HEK293 (cell line): ENCODE results near the gene ROBO4.
A peak's percentile ranks its signal among the peaks of the same experiment; 100 is the strongest.

Source experiments
- CTCF ChIA-PET: fragments of 350-600 bp; formaldehyde crosslinking; extraction: SDS; loops from one replicate; lab custom pipeline; 2021; ENCODE audit warnings: antibody characterized with exemption; lab: Yijun Ruan, JAX
- POLR2A ChIA-PET: fragments of 300-600 bp; formaldehyde crosslinking; extraction: SDS; loops from one replicate; lab custom pipeline; 2020; ENCODE audit warnings: antibody characterized with exemption, inconsistent platforms; lab: Yijun Ruan, JAX
- H3K27ac ChIP-seq: fragments of 200-500 bp; sonication (Bioruptor generic); 2 replicates; pipeline ENCODE4 v1.5.1; 2014; ENCODE audit warnings: low read depth, low read length, control low read depth, inconsistent platforms; ENCODE audit errors: extremely low read depth
- H3K36me3 ChIP-seq, 2 experiments: fragments of 200-500 bp in 1 of 2; sonication (Bioruptor generic) in 1 of 2; 1 replicate in 1 of 2; 2 replicates in 1 of 2; pipeline ENCODE4 v1.5.1; 2014 to 2017; ENCODE audit warnings: inconsistent platforms in 2 of 2, low read length in 2 of 2; ENCODE audit not compliant: control insufficient read depth in 2 of 2, insufficient read depth in 1 of 2
- H3K4me1 ChIP-seq: fragments of 200-500 bp; sonication (Bioruptor generic); 2 replicates; pipeline ENCODE4 v1.5.1; 2014; ENCODE audit warnings: mild to moderate bottlenecking, low read length, inconsistent platforms; ENCODE audit not compliant: control insufficient read depth, insufficient read depth
- H3K4me3 ChIP-seq: 2 replicates; pipeline ENCODE4 v1.5.1; 2011; ENCODE audit warnings: low read depth, mild to moderate bottlenecking, control low read depth, low read length, moderate library complexity
- H3K9me3 ChIP-seq: fragments of 200-500 bp; sonication (Bioruptor generic); 2 replicates; pipeline ENCODE4 v1.5.1; 2014; ENCODE audit warnings: low read depth, low read length, inconsistent platforms; ENCODE audit not compliant: control insufficient read depth, insufficient read depth
- AEBP2 ChIP-seq: fragments of 450-650 bp; formaldehyde crosslinking; IDR thresholded peaks from 2 replicates; pipeline ENCODE4 v1.5.1; 2016; ENCODE audit warnings: missing biosample characterization, missing genetic modification characterization, borderline replicate concordance
- KLF9 ChIP-seq: fragments of 450-650 bp; formaldehyde crosslinking; IDR thresholded peaks from 2 replicates; pipeline ENCODE4 v1.5.1; 2016; ENCODE audit warnings: missing biosample characterization, missing genetic modification characterization, low read depth
- PBX3 ChIP-seq: sonication (generic); formaldehyde crosslinking; IDR thresholded peaks from 2 replicates; pipeline ENCODE4 v1.8.1; 2022; ENCODE audit warnings: mild to moderate bottlenecking, moderate library complexity, missing genetic modification reagents
- RBAK ChIP-seq: fragments of 450-650 bp; formaldehyde crosslinking; IDR thresholded peaks from 2 replicates; pipeline ENCODE4 v1.5.1; 2016; ENCODE audit warnings: missing biosample characterization, missing genetic modification characterization
- SCRT2 ChIP-seq: fragments of 450-650 bp; formaldehyde crosslinking; IDR thresholded peaks from 2 replicates; pipeline ENCODE4 v1.5.1; 2016; ENCODE audit warnings: missing biosample characterization, missing genetic modification characterization
- SP7 ChIP-seq: fragments of 450-650 bp; formaldehyde crosslinking; IDR thresholded peaks from 2 replicates; pipeline ENCODE4 v1.5.1; 2016; ENCODE audit warnings: missing biosample characterization, missing genetic modification characterization
- ZBTB26 ChIP-seq: fragments of 450-650 bp; formaldehyde crosslinking; optimal IDR thresholded peaks from 2 replicates; pipeline ENCODE3; 2016; ENCODE audit warnings: missing biosample characterization, mild to moderate bottlenecking, missing genetic modification characterization
- ZFP69B ChIP-seq: fragments of 450-650 bp; formaldehyde crosslinking; IDR thresholded peaks from 2 replicates; pipeline ENCODE4 v1.5.1; 2016; ENCODE audit warnings: missing biosample characterization, missing genetic modification characterization
- ZNF16 ChIP-seq: fragments of 450-650 bp; formaldehyde crosslinking; IDR thresholded peaks from 2 replicates; pipeline ENCODE4 v1.5.1; 2016; ENCODE audit warnings: low read depth, missing biosample characterization, missing genetic modification characterization
- ZNF292 ChIP-seq: fragments of 450-650 bp; formaldehyde crosslinking; IDR thresholded peaks from 2 replicates; pipeline ENCODE4 v1.5.1; 2016; ENCODE audit warnings: low read depth, missing biosample characterization, missing genetic modification characterization, borderline replicate concordance
- ZNF324 ChIP-seq: fragments of 450-650 bp; formaldehyde crosslinking; IDR thresholded peaks from 2 replicates; pipeline ENCODE4 v1.5.1; 2016; ENCODE audit warnings: missing biosample characterization, missing genetic modification characterization
- ZNF514 ChIP-seq: fragments of 450-650 bp; formaldehyde crosslinking; IDR thresholded peaks from 2 replicates; pipeline ENCODE4 v1.5.1; 2016; ENCODE audit warnings: missing biosample characterization, missing genetic modification characterization
- ZNF544 ChIP-seq: fragments of 450-650 bp; formaldehyde crosslinking; IDR thresholded peaks from 2 replicates; pipeline ENCODE4 v1.5.0; 2017; ENCODE audit warnings: missing biosample characterization, missing genetic modification characterization
- ZNF549 ChIP-seq: fragments of 450-650 bp; IDR thresholded peaks from 2 replicates; pipeline ENCODE4 v1.5.1; 2018; ENCODE audit warnings: missing biosample characterization, missing genetic modification characterization, mild to moderate bottlenecking, inconsistent platforms, moderate library complexity
- ZNF558 ChIP-seq: fragments of 450-650 bp; formaldehyde crosslinking; IDR thresholded peaks from 2 replicates; pipeline ENCODE4 v1.5.1; 2016; ENCODE audit warnings: missing biosample characterization, missing genetic modification characterization
- ZNF629 ChIP-seq: fragments of 450-650 bp; formaldehyde crosslinking; IDR thresholded peaks from 2 replicates; pipeline ENCODE4 v1.5.1; 2017; ENCODE audit warnings: missing biosample characterization, missing genetic modification characterization
- ZNF654 ChIP-seq: fragments of 450-650 bp; formaldehyde crosslinking; IDR thresholded peaks from 2 replicates; pipeline ENCODE4 v1.5.1; 2016; ENCODE audit warnings: low read depth, missing biosample characterization, missing genetic modification characterization
- ZNF658 ChIP-seq: fragments of 450-650 bp; formaldehyde crosslinking; IDR thresholded peaks from 2 replicates; pipeline ENCODE4; 2016; ENCODE audit warnings: missing biosample characterization, missing genetic modification characterization
- ZNF843 ChIP-seq: fragments of 450-650 bp; formaldehyde crosslinking; IDR thresholded peaks from 2 replicates; pipeline ENCODE4 v1.5.1; 2016; ENCODE audit warnings: missing biosample characterization, missing genetic modification characterization
- ZSCAN4 ChIP-seq: fragments of 450-650 bp; formaldehyde crosslinking; IDR thresholded peaks from 2 replicates; pipeline ENCODE4 v1.5.1; 2017; ENCODE audit warnings: missing biosample characterization, missing genetic modification characterization
- ZSCAN5A ChIP-seq: fragments of 450-650 bp; formaldehyde crosslinking; IDR thresholded peaks from 2 replicates; pipeline ENCODE4 v1.5.1; 2016; ENCODE audit warnings: missing biosample characterization, missing genetic modification characterization
- TF ChIP-seq, protein P1 (sequence below): fragments of 450-650 bp; formaldehyde crosslinking; IDR thresholded peaks from 2 replicates; pipeline ENCODE4 v1.5.1; 2016; ENCODE audit warnings: missing biosample characterization, missing genetic modification characterization
- TF ChIP-seq, protein P2 (sequence below): fragments of 450-650 bp; formaldehyde crosslinking; IDR thresholded peaks from 2 replicates; pipeline ENCODE4 v1.5.1; 2016; ENCODE audit warnings: missing biosample characterization, missing genetic modification characterization

Gene ROBO4

DNA sequence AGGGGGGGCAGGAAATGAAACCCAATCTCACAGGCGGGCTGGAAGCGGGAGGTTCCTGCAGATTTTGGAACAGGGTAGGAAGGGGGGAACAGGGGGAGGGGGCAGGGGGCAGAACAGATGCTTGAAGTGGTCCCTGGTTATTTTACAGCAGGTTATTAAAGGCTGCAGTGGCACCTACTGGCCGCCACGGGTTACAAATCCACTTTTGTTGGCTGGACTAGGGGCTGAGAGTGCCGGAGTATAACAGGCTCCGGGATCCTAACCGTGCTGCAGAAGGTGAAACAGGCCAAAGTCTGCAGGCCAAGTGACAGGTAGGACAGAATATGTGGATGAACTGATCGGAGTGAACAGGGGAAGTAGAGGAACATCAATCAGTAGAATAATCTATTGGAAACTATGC, 30.0 kb downstream of the ROBO4 start:
- Histone ChIP-seq H3K36me3 (no peaks in the 10 kb centered on the region), H3K4me3 (no peak overlapping the region), H3K27ac (no peak overlapping the region), H3K9me3 (no peaks in the 10 kb centered on the region), H3K4me1 (no peaks in the 10 kb centered on the region)
- ChIA-PET POLR2A (no interaction called here), CTCF (interaction anchor here (0.8 to 3.0 kb wide), 7 partner anchors 8 to 223 kb away, joined by 3 to 36 read pairs (median 4); no protein-coding TSS in a partner anchor)
- TF ChIP-seq ZNF544, result no peak
- peak; percentile 38 for TF ChIP-seq ZNF654 (tag by site-specific recombination)

DNA sequence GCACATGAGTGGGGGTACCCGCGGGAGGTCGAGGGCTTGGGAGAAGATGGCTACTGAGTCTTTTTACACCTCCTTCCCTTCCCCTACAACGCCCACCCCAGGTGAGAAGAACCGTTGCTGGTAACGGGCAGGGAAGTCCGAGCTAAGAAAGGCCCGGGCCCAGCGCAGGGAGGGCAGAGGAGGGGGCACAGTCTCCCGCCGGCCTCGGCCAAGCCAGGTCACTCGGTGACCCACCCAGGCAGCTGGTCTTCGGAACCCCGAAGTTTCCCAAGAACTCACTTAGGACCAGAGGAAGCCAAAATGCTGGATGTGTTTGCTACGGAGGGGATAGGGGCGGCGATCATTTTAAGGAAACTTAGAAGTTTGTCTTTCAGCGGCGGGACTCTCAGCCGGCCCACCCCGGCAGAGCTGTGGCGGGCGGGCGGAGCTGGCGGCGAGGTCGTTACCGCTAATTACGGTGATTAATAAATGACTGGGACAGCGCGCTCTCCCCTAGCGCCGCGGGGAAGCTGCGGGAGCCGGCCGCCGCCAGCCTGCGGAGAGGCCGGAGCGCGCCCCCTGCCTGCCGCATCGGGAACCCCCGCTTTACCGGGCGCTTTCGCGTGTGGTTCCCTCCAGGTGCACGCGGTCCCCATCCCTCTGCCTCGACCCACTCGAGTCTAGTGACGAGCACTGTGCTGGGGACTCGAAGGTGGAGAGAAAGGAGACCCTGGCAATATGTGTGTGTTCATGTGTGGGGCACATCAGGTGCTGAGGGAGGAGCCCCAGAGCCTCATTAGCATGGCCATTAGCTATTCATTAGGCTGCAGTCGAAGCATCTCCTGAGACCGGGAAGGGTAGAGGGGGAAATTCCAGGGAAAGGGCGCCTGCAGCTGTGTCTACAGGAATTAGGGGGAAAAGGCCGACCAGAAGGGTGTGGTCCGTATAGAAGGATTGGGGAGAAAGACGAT, 31.5 kb downstream of the ROBO4 start:
- H3K4me3 ChIP-seq, result peak overlapping the region; percentile 13
- H3K36me3 ChIP-seq, result no peaks in the 10 kb centered on the region
- no peaks in the 10 kb centered on the region for H3K9me3 ChIP-seq
- CTCF ChIA-PET, result interaction anchor here (0.6 to 3.0 kb wide), 46 partner anchors 8 to 1643 kb away, joined by 3 to 36 read pairs (median 4); no protein-coding TSS in a partner anchor
- no peaks in the 10 kb centered on the region for H3K4me1 ChIP-seq
- H3K27ac ChIP-seq, result no peak overlapping the region
- POLR2A ChIA-PET, result interaction anchor here (0.9 to 1.7 kb wide), 2 partner anchors 10 to 87 kb away, joined by 3 to 9 read pairs; partner anchors contain the start of gene CCDC15
- no peak for TF ChIP-seq SCRT2 (tag by site-specific recombination)
- no peak for TF ChIP-seq ZNF658 (tag by site-specific recombination)
- no peak for TF ChIP-seq ZNF514 (tag by site-specific recombination)
- no peak for TF ChIP-seq ZSCAN4 (tag by site-specific recombination)
- TF ChIP-seq ZFP69B (tag by site-specific recombination), result no peak
- TF ChIP-seq ZNF843 (tag by site-specific recombination), result no peak
- no peak for TF ChIP-seq ZNF292 (tag by site-specific recombination)
- TF ChIP-seq, protein P1, sequence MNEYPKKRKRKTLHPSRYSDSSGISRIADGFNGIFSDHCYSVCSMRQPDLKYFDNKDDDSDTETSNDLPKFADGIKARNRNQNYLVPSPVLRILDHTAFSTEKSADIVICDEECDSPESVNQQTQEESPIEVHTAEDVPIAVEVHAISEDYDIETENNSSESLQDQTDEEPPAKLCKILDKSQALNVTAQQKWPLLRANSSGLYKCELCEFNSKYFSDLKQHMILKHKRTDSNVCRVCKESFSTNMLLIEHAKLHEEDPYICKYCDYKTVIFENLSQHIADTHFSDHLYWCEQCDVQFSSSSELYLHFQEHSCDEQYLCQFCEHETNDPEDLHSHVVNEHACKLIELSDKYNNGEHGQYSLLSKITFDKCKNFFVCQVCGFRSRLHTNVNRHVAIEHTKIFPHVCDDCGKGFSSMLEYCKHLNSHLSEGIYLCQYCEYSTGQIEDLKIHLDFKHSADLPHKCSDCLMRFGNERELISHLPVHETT (tag by site-specific recombination), result no peak
- TF ChIP-seq ZNF558 (tag by site-specific recombination), result no peak
- TF ChIP-seq ZNF629 (tag by site-specific recombination), result no peak
- TF ChIP-seq AEBP2 (tag by site-specific recombination), result no peak
- peak; percentile 38; the same call in 1 of the 2 replicates for TF ChIP-seq SP7 (tag by site-specific recombination)
- TF ChIP-seq ZNF549, result no peak
- TF ChIP-seq ZSCAN5A (tag by site-specific recombination), result no peak
- peak; percentile 51 for TF ChIP-seq ZBTB26 (tag by site-specific recombination)
- no peak for TF ChIP-seq ZNF16 (tag by site-specific recombination)
- no peak for TF ChIP-seq PBX3 (CRISPR knock-in tag)
- no peak for TF ChIP-seq ZNF324
- TF ChIP-seq KLF9 (tag by site-specific recombination), result no peak
- TF ChIP-seq, protein P2, sequence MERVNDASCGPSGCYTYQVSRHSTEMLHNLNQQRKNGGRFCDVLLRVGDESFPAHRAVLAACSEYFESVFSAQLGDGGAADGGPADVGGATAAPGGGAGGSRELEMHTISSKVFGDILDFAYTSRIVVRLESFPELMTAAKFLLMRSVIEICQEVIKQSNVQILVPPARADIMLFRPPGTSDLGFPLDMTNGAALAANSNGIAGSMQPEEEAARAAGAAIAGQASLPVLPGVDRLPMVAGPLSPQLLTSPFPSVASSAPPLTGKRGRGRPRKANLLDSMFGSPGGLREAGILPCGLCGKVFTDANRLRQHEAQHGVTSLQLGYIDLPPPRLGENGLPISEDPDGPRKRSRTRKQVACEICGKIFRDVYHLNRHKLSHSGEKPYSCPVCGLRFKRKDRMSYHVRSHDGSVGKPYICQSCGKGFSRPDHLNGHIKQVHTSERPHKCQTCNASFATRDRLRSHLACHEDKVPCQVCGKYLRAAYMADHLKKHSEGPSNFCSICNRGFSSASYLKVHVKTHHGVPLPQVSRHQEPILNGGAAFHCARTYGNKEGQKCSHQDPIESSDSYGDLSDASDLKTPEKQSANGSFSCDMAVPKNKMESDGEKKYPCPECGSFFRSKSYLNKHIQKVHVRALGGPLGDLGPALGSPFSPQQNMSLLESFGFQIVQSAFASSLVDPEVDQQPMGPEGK (tag by site-specific recombination), result no peak
- no peak for TF ChIP-seq RBAK (tag by site-specific recombination)
